Measurements from ENCODE around the gene CYS1. TPM values are rescaled to one million over a fixed set of nuclear protein-coding genes. Genes with fewer than 3 reads are reported as not detected.

The CYS1 gene
- total and polyA plus RNA-seq, 2 of the 8 experiments (the other 6 are each of a cell fraction or from before 2014, with no cell fraction given) = 0.09 to 0.13 TPM

- Histone ChIP-seq H2BK15ac (ENCODE audit: low read length) (no peak overlapping the region), H2BK20ac (ENCODE audit: low read length) (no peak overlapping the region), H4K20me1 (replicated peaks in 1 of 2; ENCODE audit: control insufficient read depth in 1 of 2, insufficient read depth in 2 of 2, low read length in 2 of 2) (peaks cover 6 to 21% of the 10 kb centered on the region in 2 experiments), H3K18ac (ENCODE audit: extremely low read depth, low read length) (no peak overlapping the region), H3K4me2 (ENCODE audit: insufficient read depth in 1 of 2, low read depth in 2 of 2, low read length in 2 of 2) (no peak overlapping the region), H4K5ac (ENCODE audit: insufficient read length, low read depth, low read length) (no peak overlapping the region), H3K14ac (ENCODE audit: insufficient read length) (no peak overlapping the region), H3K4me1 (replicated peaks in 1 of 4; ENCODE audit: control insufficient read depth in 3 of 4, insufficient read depth in 4 of 4, low read length in 3 of 4) (peaks cover 0 to 6% (median 2%) of the 10 kb centered on the region in 4 experiments; a peak in 4 of 7 replicates), H3K9ac (replicated peaks in 1 of 4; ENCODE audit: extremely low read depth in 1 of 4, low read depth in 3 of 4, low read length in 3 of 4) (peak overlapping the region in 1 of 4 experiments; percentile 39; a peak in 1 of 7 replicates), H4K91ac (replicated peaks; ENCODE audit: insufficient read length, low read length) (no peak overlapping the region), H3K4me3 (ENCODE audit: extremely low read depth in 1 of 4, insufficient read depth in 2 of 4, low read depth in 3 of 4, low read length in 4 of 4) (no peak overlapping the region), H2AK5ac (ENCODE audit: low read depth, low read length) (no peak overlapping the region), H3K36me3 (ENCODE audit: control insufficient read depth in 2 of 4, insufficient read depth in 4 of 4, low read length in 3 of 4) (peaks cover 26 to 79% (median 54%) of the 10 kb centered on the region in 4 experiments), H3K9me3 (ENCODE audit: insufficient read depth in 2 of 2, low read depth in 1 of 2, low read length in 1 of 2) (no peaks in the 10 kb centered on the region), H2BK5ac (ENCODE audit: low read depth, low read length) (no peak overlapping the region), H3K4ac (replicated peaks; ENCODE audit: insufficient read length, low read depth, low read length) (no peak overlapping the region), H2BK120ac (replicated peaks; ENCODE audit: low read depth, low read length) (no peak overlapping the region), H2AFZ (ENCODE audit: low read length) (no peak overlapping the region), H4K8ac (ENCODE audit: extremely low read depth, insufficient read depth, low read length) (no peak overlapping the region), H3K56ac (replicated peaks; ENCODE audit: insufficient read length, low read depth, low read length) (no peak overlapping the region), H3K79me2 (ENCODE audit: control insufficient read depth in 1 of 2, insufficient read depth in 2 of 2, low read length in 2 of 2) (peaks cover 0 to 33% of the 10 kb centered on the region in 2 experiments; a peak in 3 of 4 replicates), H2BK12ac (ENCODE audit: low read depth, low read length) (no peak overlapping the region), H3K23me2 (ENCODE audit: low read depth, low read length) (peaks cover 12% of the 10 kb centered on the region), H3K23ac (ENCODE audit: insufficient read length) (no peak overlapping the region), H3K27me3 (replicated peaks in 1 of 4; ENCODE audit: control insufficient read depth in 3 of 4, extremely low read depth in 1 of 4, insufficient read depth in 3 of 4, low read length in 3 of 4) (no peaks in the 10 kb centered on the region), H3K79me1 (ENCODE audit: low read depth, low read length) (peaks cover 11% of the 10 kb centered on the region), H3K27ac (ENCODE audit: low read depth, low read length) (no peak overlapping the region)
- ChIA-PET CTCF (ENCODE audit: partially characterized antibody) (interaction anchor here (0.6 to 12.5 kb wide), 10 partner anchors 15 to 308 kb away, joined by 3 to 141 read pairs (median 3); no protein-coding TSS in a partner anchor), POLR2A (ENCODE audit: partially characterized antibody) (interaction anchor here (1.2 to 8.9 kb wide), 3 partner anchors 7 to 222 kb away, joined by 3 to 87 read pairs (median 5); no protein-coding TSS in a partner anchor)
- DNase-seq (ENCODE audit: low read depth in 1 of 2, low spot score in 2 of 2) = no peak
- WGBS, 2 experiments (ENCODE audit: extremely low coverage in 1 of 2, insufficient coverage in 1 of 2, insufficient read length in 1 of 2, insufficient replicate concordance in 2 of 2, low coverage in 1 of 2, low lambda C conversion rate in 2 of 2, missing lambda C conversion rate in 1 of 2) = 94% methylated on average over 5 of the region's 5 CpGs; no CpG with 5 or more reads in 1 of the 2 experiments
- FAIRE-seq = no peak
- 0 out of 2 replicates have a peak, but pooled peaks have one; percentile 19 for TF ChIP-seq POLR2AphosphoS5 (IDR thresholded peaks at IDR 0.05; ENCODE audit: low read depth, low read length)
- no peak for TF ChIP-seq SRF (IDR thresholded peaks at IDR 0.05; ENCODE audit: low read depth, low read length)
Measured at GRCh38 chr2:10126632-10127026, 46.4 kb upstream of the CYS1 start.

All from H1 (cell line).